GM12878 (cell line): ENCODE data around the gene LKAAEAR1.

Experiments used
- CBX5 ChIP-seq: sonication (generic); IDR thresholded peaks from 2 replicates; pipeline ENCODE4 v1.6.1; 2016; ENCODE audit warnings: low read depth, moderate library complexity, mild to moderate bottlenecking, inconsistent platforms
- FOXK2 ChIP-seq: fragments of 450-650 bp; IDR thresholded peaks from 2 replicates; pipeline ENCODE4 v1.6.1; 2017; ENCODE audit warnings: mild to moderate bottlenecking, moderate library complexity
- POLR2A ChIP-seq: IDR thresholded peaks from 2 replicates; pipeline ENCODE4 v1.6.1; 2011; ENCODE audit warnings: low read depth, mild to moderate bottlenecking, low read length
- TF ChIP-seq, protein P1 (sequence below): IDR thresholded peaks from 2 replicates; pipeline ENCODE4 v1.6.1; 2012; ENCODE audit warnings: low read depth, low read length, improper control_type of control experiment
- TF ChIP-seq, protein P2 (sequence below): fragments of 450-650 bp; IDR thresholded peaks from 2 replicates; pipeline ENCODE4 v1.6.1; 2017; ENCODE audit warnings: mild to moderate bottlenecking
- TF ChIP-seq, protein P3 (sequence below), 3 experiments: IDR thresholded peaks in 2 of 3; conservative IDR thresholded peaks in 1 of 3; 2 replicates each; pipeline ENCODE4 v1.5.1; 2011; ENCODE audit warnings: low read depth in 3 of 3, low read length in 3 of 3, mild to moderate bottlenecking in 3 of 3, control low read depth in 2 of 3, moderate library complexity in 2 of 3, inconsistent platforms in 1 of 3, mixed read lengths in 1 of 3; ENCODE audit not compliant: control insufficient read depth in 2 of 3, insufficient read depth in 1 of 3; ENCODE audit errors: extremely low read depth in 1 of 3
- TF ChIP-seq, protein P4 (sequence below): fragments of 450-650 bp; IDR thresholded peaks from 2 replicates; pipeline ENCODE4 v1.6.1; 2017; ENCODE audit warnings: antibody characterized with exemption, mild to moderate bottlenecking, moderate library complexity

DNA sequence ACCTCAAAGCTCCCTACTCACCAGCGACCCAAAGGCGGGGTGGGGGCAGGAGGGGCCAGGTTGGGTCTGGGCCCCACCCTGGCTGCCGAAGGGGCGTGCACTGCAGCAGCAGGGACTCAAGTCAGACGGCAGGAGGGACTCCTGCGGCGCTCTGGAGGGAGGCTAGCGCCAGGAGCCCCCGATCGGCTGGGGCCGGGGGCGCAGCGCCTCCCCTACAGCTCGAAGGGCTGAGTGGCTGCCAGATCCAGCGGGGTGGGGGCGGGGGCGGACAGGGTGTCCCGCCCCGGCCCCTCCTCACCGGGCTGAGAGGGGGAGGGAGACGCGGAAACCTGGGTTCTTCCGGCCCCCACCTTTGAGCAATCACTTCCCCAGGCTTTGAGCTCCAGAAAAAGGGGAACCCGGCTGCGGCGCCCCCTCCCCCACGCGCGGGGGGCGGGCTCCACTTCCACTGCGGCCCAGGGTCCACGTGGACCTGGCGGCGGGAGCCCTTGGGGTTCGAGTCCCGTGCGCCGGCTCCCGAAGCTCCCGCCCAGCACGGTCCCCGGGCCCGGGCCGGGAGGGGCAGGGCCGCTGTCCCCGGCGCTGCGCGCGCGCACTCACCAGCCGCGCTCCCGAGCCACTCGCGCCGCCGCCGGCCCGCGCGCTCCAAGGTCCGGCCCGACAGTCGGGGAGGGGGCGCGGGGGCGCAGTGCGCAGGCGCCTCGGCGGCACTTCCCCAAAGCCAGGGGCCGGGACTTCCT lies 4.8 kb downstream of the LKAAEAR1 start, which contains the start of gene RGS19:
- TF ChIP-seq, protein P1, sequence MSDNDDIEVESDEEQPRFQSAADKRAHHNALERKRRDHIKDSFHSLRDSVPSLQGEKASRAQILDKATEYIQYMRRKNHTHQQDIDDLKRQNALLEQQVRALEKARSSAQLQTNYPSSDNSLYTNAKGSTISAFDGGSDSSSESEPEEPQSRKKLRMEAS, result no peak
- TF ChIP-seq CBX5 (no peak), FOXK2 (no peak), POLR2A (peak; percentile 67)
- TF ChIP-seq, protein P2, sequence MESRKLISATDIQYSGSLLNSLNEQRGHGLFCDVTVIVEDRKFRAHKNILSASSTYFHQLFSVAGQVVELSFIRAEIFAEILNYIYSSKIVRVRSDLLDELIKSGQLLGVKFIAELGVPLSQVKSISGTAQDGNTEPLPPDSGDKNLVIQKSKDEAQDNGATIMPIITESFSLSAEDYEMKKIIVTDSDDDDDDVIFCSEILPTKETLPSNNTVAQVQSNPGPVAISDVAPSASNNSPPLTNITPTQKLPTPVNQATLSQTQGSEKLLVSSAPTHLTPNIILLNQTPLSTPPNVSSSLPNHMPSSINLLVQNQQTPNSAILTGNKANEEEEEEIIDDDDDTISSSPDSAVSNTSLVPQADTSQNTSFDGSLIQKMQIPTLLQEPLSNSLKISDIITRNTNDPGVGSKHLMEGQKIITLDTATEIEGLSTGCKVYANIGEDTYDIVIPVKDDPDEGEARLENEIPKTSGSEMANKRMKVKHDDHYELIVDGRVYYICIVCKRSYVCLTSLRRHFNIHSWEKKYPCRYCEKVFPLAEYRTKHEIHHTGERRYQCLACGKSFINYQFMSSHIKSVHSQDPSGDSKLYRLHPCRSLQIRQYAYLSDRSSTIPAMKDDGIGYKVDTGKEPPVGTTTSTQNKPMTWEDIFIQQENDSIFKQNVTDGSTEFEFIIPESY, result no peak
- TF ChIP-seq, protein P3, sequence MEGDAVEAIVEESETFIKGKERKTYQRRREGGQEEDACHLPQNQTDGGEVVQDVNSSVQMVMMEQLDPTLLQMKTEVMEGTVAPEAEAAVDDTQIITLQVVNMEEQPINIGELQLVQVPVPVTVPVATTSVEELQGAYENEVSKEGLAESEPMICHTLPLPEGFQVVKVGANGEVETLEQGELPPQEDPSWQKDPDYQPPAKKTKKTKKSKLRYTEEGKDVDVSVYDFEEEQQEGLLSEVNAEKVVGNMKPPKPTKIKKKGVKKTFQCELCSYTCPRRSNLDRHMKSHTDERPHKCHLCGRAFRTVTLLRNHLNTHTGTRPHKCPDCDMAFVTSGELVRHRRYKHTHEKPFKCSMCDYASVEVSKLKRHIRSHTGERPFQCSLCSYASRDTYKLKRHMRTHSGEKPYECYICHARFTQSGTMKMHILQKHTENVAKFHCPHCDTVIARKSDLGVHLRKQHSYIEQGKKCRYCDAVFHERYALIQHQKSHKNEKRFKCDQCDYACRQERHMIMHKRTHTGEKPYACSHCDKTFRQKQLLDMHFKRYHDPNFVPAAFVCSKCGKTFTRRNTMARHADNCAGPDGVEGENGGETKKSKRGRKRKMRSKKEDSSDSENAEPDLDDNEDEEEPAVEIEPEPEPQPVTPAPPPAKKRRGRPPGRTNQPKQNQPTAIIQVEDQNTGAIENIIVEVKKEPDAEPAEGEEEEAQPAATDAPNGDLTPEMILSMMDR (IDR thresholded peaks at IDR 0.05 in 2 of 3, conservative IDR thresholded peaks at IDR 0.05 in 1 of 3; ENCODE audit: control insufficient read depth in 2 of 3, extremely low read depth in 1 of 3, insufficient read depth in 1 of 3, low read depth in 3 of 3, low read length in 3 of 3), result no peak
- TF ChIP-seq, protein P4, sequence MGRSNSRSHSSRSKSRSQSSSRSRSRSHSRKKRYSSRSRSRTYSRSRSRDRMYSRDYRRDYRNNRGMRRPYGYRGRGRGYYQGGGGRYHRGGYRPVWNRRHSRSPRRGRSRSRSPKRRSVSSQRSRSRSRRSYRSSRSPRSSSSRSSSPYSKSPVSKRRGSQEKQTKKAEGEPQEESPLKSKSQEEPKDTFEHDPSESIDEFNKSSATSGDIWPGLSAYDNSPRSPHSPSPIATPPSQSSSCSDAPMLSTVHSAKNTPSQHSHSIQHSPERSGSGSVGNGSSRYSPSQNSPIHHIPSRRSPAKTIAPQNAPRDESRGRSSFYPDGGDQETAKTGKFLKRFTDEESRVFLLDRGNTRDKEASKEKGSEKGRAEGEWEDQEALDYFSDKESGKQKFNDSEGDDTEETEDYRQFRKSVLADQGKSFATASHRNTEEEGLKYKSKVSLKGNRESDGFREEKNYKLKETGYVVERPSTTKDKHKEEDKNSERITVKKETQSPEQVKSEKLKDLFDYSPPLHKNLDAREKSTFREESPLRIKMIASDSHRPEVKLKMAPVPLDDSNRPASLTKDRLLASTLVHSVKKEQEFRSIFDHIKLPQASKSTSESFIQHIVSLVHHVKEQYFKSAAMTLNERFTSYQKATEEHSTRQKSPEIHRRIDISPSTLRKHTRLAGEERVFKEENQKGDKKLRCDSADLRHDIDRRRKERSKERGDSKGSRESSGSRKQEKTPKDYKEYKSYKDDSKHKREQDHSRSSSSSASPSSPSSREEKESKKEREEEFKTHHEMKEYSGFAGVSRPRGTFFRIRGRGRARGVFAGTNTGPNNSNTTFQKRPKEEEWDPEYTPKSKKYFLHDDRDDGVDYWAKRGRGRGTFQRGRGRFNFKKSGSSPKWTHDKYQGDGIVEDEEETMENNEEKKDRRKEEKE, result peak; percentile 63; the same call in 1 of the 2 replicates
